ENCODE measurements around the gene PRKD2.
"Not testable (repeated sequence)": the region's sequence is repeated elsewhere in the genome, so short reads cannot be mapped to it uniquely, and the experiment has no call there.

PRKD2 gene

DNA sequence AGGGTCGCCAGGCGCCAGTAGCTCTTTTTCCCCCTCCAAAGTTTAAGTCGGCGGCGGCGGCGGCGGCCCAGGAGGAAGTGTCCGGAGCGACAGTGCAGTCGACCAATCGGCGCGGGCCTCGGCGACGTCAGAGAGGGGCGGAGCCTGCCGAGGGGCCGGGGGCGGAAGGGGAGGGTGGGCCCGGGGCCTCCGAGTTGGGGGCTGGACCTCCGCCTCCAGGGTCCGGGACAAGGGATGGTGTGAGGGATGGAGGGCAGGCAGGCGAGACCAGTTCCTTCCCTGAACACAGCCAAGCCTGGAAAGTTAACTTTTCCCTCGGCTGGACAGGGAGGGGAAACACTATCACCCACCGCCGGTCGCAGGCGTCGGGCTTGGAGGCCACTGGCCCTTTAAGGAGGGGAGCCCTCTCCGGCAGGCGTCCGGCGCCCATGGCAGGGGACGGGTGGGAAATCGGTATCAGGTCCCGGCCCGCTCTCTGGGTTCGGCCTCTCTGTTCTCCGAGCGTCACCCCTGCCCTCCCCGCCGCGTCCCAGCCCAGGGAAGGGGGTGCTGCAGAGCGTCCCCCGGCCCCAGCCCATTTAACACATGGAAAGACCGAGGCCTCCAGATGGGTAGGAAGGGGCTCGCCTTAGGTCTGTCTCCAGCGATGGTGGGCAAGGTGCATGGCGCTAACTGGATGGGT lies at the start of gene PRKD2:
Gene PRKD2, minus strand, starts transcription at position 81 of the 682 bp plus-strand sequence. CDS start 744 bp downstream, outside the sequence.
- peak; percentile 82 to 83 for DNase-seq (ENCODE audit: low read depth in 1 of 2, low spot score in 1 of 2)

DNA sequence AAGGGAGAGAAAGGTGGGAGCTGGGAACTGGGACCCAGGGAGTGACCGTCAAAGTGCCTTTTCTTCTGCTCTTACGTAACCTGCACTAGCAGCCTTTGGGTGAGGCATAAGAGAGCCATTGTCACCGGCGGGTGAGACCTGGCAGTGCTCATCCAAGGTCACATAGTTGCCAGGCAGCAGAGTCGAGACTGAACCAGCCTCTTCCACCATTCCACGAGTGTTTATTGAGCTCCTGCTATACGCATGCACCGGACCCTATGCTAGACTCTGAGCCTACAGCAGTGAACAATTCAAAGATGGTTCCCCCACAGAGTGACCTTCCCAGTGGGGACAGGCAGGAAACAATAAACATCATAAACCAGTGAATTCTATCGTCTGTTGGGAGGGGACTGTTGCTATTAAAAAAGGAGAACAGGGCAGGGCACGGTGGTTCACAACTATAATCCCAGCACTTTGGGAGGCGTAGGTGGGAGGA lies 47.9 kb upstream of the PRKD2 start:
- no peak for DNase-seq (ENCODE audit: low read depth in 1 of 2, low spot score in 1 of 2)

DNA sequence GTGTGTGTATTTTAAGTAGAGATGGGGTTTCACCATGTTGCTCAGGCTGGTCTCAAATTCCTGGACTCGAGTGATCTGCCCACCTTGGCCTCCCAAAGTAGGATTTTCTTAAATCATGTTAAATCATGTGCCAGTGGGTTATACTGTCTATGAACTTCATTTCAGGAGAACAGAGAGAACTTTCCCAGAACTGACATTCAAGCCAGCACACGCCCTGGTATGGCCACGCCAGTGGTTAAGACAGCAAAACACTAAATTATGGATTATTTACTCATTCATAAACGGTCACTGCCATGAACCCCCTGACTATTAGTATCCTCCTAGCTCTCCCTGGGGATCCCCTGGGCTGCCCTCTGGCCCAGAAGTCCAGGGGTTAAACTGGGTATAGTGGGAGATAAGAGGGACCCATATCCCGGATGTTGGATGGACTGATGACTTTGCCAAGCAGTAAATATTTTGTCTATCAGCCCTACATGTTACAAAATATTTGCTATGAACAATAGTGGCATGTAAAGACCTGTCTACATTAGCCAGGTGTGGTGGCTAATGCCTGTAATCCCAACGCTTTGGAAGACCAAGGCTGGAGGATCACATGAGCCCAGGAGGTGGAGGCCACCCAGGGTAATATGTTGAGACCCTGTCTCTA lies 45.5 kb upstream of the PRKD2 start:
- no peak for DNase-seq (ENCODE audit: low read depth in 1 of 2, low spot score in 1 of 2)

DNA sequence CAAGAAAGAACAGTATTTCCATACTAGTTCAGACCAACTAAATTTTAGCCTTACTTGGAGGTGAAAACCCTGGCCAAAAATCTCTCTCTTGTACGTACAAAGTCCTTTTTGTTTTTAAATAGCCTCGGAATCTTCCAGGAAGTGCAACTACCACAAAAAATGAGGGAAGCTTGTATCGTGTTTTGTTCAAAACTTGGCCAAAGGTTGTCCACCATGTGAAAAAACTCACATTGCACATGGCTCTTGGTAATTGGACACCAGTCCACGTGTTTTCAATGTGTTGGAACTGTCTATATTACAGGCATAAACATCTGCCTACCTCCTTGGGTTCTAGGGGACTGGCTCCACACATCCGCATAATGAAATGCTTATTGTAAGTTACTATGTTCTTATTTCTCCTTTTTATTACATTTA lies 44.5 kb upstream of the PRKD2 start:
- DNase-seq (ENCODE audit: low read depth in 1 of 2, low spot score in 1 of 2), result no peak

DNA sequence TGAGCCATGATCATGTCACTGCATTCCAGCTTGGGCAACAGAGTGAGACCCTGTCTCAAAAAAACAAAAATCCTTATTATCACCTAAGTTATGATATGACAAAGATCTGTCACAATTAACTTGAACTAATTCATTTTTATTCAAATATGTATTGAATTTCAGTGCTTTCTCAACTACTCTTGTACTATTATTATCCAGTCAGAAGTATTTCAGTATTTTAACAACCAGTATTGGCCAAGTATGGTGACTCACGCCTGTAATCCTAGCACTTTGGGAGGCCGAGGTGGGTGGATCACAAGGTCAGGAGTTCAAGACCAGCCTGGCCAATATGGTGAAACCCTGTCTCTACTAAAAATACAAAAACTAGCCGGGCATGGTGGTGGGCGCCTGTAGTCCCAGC lies 44.0 kb upstream of the PRKD2 start:
- not testable (repeated sequence) for DNase-seq (ENCODE audit: low read depth in 1 of 2, low spot score in 1 of 2)

DNA sequence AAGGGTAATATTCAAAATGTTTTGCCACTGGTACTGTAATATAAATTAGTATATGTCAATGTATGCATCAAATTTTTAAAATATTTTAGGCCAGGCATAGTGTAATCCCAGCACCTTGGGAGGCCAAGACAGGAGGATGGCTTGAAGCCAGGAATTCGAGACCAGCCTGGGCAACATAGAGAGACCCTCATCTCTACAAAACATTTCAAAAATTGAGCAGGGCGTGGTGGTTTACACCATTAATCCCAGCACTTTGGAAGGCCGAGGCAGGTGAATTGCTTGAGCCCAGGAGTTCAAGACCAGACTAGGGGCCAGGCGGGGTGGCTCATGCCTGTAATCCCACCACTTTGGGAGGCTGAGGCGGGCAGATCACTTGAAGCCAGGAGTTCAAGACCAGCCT lies 43.4 kb upstream of the PRKD2 start:
- no peak for DNase-seq (ENCODE audit: low read depth in 1 of 2, low spot score in 1 of 2)

DNA sequence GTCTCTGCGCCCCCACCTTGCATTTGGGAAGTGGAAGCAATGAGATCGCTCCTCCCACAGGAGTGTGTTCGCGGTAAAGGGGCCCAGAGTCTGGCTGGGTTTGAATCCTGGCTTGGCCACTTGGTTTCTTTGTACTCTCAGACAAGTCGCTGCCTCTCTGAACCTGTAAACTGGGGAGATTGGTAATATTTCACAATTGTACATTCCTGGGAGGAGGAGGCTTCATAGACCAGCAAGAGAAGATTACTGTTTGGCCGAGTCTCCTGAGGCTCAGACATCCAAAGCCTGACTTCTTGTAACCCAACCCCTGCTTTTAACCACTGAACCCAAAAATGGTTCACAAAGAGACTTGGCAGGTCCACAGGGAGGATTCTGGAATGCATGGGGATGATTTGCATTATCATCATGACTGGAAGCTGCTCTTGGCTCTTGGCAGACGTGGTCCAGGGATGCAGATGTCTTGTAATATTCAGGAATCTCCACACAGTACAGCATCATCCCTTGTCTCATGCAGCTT lies 43.0 kb upstream of the PRKD2 start:
- DNase-seq (ENCODE audit: low read depth in 1 of 2, low spot score in 1 of 2), result no peak

DNA sequence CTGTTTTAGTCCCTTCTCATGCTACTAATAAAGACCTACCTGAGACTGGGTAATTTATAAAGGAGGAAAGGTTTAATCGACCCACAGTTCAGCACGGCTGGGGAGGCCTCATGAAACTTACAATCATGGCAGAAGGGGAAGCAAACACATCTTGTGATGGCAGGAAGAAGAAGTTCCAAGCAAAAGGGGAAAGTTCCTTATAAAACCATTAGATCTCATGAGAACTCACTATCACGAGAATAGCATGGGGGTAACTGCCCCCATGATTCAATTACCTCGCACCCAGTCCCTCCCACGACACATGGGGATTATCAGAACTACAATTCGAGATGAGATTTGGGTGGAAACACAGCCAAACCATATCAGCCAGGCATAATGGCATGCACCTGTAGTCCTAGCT lies 42.3 kb upstream of the PRKD2 start:
- DNase-seq (ENCODE audit: low read depth in 1 of 2, low spot score in 1 of 2), result no peak

DNA sequence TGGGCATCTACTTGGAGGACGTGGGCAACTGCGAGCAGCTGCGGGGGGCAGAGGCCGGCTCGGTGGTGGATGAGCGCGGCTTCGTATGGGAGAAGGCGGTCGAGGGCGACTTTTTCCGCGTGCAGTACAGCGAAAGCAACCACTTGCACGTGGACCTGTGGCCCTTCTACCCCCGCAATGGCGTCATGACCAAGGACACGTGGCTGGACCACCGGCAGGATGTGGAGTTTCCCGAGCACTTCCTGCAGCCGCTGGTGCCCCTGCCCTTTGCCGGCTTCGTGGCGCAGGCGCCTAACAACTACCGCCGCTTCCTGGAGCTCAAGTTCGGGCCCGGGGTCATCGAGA lies 39.6 kb upstream of the PRKD2 start:
- DNase-seq (ENCODE audit: low read depth in 1 of 2, low spot score in 1 of 2), result no peak

DNA sequence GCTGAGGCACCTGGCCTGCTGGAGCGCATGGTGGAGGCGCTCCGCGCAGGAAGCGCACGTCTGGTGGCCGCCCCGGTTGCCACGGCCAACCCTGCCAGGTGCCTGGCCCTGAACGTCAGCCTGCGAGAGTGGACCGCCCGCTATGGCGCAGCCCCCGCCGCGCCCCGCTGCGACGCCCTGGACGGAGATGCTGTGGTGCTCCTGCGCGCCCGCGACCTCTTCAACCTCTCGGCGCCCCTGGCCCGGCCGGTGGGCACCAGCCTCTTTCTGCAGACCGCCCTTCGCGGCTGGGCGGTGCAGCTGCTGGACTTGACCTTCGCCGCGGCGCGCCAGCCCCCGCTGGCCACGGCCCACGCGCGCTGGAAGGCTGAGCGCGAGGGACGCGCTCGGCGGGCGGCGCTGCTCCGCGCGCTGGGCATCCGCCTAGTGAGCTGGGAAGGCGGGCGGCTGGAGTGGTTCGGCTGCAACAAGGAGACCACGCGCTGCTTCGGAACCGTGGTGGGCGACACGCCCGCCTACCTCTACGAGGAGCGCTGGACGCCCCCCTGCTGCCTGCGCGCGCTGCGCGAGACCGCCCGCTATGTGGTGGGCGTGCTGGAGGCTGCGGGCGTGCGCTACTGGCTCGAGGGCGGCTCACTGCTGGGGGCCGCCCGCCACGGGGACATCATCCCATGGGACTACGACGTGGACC lies 39.1 kb upstream of the PRKD2 start:
- no peak for DNase-seq (ENCODE audit: low read depth in 1 of 2, low spot score in 1 of 2)

DNA sequence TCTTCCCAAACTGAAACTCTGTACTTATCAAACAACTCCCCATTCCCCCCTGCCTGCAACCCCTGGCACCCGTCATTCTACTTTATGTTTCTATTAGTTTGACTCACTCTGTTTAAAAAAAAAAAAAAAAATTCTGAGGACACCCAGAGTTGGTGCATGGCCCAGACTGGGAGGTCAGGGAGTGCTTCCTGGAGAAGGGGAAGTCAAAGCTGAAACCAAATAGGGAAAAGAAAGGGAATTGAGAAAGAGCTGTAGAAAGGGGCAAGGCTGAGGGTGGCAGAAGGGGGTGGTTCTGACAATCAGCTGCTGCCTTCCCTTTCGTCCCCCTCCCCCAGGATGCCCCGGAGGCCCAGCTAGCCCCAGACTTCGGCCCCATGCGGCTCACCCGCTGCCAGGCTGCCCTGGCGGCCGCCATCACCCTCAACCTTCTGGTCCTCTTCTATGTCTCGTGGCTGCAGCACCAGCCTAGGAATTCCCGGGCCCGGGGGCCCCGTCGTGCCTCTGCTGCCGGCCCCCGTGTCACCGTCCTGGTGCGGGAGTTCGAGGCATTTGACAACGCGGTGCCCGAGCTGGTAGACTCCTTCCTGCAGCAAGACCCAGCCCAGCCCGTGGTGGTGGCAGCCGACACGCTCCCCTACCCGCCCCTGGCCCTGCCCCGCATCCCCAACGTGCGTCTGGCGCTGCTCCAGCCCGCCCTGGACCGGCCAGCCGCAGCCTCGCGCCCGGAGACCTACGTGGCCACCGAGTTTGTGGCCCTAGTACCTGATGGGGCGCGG lies 38.4 kb upstream of the PRKD2 start:
- no peak for DNase-seq (ENCODE audit: low read depth in 1 of 2, low spot score in 1 of 2)

DNA sequence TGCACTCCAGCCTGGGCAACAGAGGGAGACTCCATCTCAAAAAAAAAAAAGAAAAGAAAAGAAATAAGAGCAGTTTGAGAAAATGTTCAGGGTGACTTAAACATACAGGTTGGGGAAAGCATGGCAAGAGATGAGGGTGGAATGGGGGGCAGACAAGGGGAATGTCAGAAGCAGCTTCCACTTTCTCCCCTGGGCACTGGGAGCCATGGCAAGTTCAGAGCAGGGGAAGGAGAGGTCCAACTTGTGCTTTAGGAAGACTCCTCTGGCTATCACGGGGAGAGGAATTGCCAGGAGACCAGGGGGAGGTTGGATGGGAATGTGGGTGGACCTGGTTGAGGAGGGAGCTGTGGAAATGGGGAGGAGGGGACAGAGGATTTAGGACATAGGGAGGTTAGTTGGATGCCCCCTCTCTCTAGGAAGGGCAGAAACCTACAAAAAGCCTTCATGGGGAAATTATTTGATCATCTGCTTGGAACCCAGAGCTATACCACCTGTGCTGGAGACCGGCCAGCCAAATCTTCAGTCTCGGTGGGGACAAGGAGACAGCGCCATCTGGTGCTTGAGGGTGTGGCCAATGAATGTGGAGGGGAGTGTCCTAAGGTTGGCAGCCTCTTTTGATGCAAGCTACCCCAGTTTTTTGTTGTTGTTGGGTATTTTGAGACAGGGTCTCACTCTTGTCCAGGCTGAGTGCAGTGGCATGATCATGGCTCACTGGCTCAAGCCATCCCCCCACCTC lies 36.7 kb upstream of the PRKD2 start:
- peak; percentile 28 to 40 for DNase-seq (ENCODE audit: low read depth in 1 of 2, low spot score in 1 of 2)

DNA sequence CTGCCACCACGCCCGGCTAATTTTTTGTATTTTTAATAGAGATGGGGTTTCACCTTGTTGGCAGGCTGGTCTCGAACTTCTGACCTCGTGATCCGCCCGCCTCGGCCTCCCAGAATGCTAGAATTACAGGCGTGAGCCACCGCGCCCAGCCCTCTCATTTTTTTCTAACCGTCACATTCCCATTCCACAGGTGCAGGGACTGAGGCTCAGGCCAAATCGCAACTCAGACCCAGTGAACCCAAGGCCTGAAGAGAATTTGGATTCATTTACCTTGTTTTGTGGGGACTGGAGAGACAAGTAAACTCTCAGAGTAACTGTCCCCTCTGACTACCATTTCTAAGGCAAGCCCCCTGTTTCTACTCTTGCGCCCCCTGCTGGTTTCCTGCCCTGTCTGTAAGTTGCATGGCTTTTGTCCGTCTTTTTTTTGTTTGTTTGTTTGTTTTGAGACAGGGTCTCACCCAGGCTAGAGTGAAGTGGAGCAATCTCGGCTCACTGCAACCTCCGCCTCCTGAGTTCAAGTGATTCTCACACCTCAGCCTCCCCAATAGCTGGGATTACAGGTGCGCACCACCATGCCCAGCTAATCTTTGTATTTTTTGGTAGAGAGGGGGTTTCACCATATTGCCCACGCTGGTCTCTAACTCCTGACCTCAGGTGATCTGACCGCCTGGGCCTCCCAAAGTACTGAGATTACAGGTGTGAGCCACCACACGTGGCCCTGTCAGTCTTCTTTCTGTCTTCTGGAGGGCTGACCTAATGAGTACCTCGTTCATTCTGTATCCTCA lies 31.6 kb upstream of the PRKD2 start:
- peak; percentile 62 to 65 for DNase-seq (ENCODE audit: low read depth in 1 of 2, low spot score in 1 of 2)

DNA sequence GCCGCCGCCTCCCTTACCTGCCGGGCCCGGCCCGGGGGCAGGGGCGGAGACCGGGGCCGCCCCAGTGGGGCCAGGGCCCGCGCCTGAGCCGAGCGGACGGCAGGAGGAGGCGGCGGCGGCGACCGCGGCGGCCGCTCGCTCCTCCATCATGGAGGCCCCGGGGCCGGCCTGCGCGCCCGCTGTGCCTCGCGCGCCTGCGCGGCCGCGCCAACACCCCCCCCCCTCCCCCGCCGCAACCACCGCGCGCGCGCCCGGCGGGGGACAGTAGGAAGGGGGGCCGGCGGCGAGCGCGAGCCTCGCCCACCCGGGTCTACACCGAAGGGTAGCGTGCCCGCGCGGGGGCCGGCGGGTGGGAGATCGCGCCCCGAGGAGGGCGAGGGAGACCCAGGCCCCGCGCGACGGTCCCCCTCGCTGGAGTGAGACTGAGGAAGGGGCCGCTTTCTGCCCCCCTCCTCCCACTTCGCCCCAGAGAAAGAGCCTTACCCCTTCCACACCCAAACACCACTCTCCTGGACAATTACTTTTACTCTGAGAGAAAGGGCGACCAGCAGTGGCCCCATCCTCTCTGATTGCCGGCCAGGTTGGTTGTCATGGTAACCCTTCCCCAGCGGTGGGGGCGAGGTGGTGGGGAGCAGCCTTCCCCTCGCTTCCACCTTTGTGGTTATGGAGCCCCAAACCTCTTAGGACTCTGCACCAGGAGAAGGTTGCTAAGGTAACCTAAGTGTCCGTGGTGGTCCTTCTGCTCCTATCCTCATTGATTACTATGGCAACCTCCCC lies 29.6 kb upstream of the PRKD2 start, which contains the start of gene STRN4:
Gene STRN4, minus strand, starts transcription at position 170 of the 777 bp plus-strand sequence. Its CDS starts 20 bp downstream, at position 150.
- DNase-seq (ENCODE audit: low read depth in 1 of 2, low spot score in 1 of 2), result peak in 1 of 2 donors; percentile 21

DNA sequence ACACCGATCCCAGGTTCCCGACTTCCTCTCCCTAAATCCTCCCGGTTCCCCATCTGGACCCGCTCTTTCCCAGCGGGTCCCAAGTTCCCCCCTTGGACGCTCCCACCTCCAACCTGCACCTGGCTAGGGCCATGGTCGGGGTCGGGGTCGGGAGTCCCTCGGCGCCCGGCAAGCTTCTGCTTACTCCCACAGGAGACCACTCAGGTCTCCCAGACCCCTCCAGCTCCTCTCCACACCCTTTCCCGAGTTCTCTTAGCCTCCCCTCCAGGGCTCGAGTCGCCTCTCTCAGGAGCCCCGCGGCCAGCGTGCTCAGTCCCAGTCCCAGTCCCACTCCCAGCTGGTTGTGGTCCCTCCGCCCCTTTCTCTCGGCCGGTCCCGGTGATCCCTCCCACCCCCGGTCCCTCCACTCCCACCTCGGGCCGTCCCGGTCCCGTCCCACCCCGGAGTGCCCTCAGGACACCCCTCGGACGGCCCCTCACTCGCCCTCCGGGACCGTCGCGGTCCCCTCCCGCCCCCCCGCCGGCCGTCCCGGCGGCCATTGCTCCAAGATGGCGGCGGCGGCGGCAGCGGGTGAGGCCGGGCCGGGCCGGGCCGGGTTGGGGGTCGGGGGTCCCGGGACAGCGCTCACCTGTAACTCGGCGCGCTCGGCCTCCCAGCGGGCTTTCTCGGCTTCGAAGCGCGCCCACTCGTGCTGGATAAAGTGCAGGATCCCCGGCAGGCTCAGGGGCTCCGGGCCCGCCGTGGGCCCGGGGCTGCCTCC lies 28.8 kb upstream of the PRKD2 start, which contains the start of gene FKRP:
Gene FKRP, plus strand, starts transcription at position 537 of the 760 bp plus-strand sequence. CDS start 9,394 bp downstream, outside the sequence.
- no peak for DNase-seq (ENCODE audit: low read depth in 1 of 2, low spot score in 1 of 2)

DNA sequence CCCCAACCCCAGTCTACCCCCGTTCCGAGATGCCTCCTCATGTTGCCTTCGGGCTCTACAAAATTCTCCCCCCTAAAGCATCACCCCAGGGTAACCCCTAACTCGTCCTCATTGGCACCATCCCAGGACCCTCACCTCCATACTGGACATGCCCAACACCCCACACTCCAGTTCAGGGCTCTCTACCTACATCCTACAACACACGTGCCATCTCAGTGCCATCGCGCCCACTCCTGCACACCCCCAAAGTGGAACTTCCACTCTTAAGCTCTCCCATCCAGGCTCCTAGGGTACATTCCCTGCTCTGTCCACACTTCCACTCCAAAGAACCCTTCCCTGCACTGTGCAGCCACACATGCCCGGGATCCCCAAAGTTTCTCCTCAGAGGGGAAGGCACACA lies 28.1 kb upstream of the PRKD2 start:
- DNase-seq (ENCODE audit: low read depth in 1 of 2, low spot score in 1 of 2), result no peak

DNA sequence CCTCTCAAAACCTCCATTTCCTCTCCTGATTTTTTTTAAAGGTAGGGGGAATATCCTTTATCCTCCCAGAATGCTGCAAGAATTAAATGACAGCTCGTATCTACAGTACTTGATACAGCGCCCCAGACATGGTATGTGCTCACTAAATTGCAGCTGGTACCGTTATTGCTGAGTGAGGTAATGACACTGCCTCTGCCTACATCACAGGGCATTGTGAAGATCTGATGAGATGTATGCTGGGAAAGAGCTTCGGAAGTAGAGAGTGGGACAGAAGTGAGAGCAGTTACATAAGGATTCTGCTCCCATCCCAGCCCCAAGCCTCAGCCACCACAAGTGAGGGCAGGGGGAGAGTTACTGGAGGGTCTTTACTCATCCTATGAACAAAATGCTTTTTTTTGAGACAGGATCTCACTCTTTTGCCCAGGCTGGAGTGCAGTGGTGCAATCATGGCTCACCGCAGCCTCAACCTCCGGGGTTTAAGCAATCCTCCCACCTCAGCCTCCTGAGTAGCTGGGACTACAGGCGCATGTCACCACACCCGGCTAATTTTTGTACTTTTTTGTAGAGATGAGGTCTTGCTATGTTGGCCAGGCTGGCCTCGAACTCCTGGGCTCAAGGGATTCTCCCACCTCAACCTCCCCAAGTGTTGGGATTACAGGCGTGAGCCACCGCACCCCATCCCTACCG lies 27.2 kb upstream of the PRKD2 start:
- no peak for DNase-seq (ENCODE audit: low read depth in 1 of 2, low spot score in 1 of 2)
